ENCODE results near the gene GRIK1. TPM values are rescaled to one million over a fixed set of nuclear protein-coding genes. Genes with fewer than 3 reads are reported as not detected.

The GRIK1 gene
- total RNA-seq, 2 experiments from 2014 or later, result not detected

DNA sequence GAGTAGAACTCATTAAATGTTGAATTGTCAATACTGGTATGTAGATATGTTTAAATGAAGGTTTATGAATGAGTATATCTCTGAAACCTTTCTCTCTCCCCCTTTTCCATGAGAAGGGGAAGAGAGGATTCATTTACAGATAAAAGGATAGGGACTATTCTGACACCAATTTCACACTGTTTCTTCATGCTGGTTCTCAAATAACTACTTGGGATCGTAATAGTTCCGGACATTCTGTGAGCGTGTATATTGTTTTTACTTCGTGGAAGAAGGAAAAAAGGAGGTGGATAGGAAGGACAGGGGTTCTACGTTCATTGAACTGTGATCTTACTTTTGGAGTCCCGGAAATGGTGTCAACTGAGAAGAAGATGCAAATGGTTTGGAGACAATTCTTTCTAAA, 284.2 kb downstream of the GRIK1 start:
- peaks cover 27% of the 10 kb centered on the region for H3K4me1 Mint-ChIP-seq
- CTCF ChIA-PET, result no interaction called here
- peaks cover 9% of the 10 kb centered on the region for H3K36me3 Mint-ChIP-seq (ENCODE audit: low read depth)

GRCh38 chr21:29654855-29655254, 284.9 kb downstream of the GRIK1 start:
- Mint-ChIP-seq H3K9me3 (peaks cover 2% of the 10 kb centered on the region), H3K36me3 (ENCODE audit: low read depth) (peaks cover 5% of the 10 kb centered on the region), H3K4me1 (peaks cover 26% of the 10 kb centered on the region), H3K4me3 (no peak overlapping the region), H3K27me3 (peaks cover 4% of the 10 kb centered on the region), H3K27ac (no peak overlapping the region)
- DNase-seq, result no peak
- CTCF ChIA-PET, result no interaction called here
- POLR2A ChIA-PET, result interaction anchor here (0.6 kb wide), 1 partner anchor 19 kb away, joined by 3 read pairs; no protein-coding TSS in a partner anchor

More for the DNA sequence above, 284.2 kb downstream of the GRIK1 start:
- peak overlapping the region; percentile 29 for H3K27ac Mint-ChIP-seq
- peaks cover 8% of the 10 kb centered on the region for H3K27me3 Mint-ChIP-seq
- H3K4me3 Mint-ChIP-seq, result no peak overlapping the region
- no peak for DNase-seq
- H3K9me3 Mint-ChIP-seq, result peaks cover 6% of the 10 kb centered on the region
- POLR2A ChIA-PET, result no interaction called here

DNA sequence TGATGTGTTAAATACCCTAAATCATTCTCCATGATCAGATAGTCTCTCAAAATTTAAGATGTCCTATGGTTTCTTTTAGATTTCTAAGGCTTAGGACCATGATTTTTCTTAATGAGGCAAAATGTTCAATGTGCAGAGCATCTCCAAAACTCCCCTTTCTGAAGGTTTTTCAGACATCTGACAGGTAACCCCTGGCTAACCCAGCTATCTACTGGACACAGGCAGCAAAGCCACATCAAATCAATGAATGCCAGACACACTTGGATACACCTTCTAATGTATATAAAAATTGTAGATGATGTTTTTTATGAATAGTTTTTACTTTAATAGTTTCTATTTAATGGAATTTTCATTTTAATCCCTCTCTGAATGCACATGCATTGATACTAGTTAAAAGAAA, 285.6 kb downstream of the GRIK1 start:
- Mint-ChIP-seq H3K4me3 (no peak overlapping the region), H3K4me1 (peaks cover 26% of the 10 kb centered on the region), H3K36me3 (ENCODE audit: low read depth) (peaks cover 5% of the 10 kb centered on the region), H3K27me3 (peaks cover 3% of the 10 kb centered on the region), H3K27ac (no peak overlapping the region), H3K9me3 (peaks cover 2% of the 10 kb centered on the region)
- ChIA-PET POLR2A (interaction anchor here (0.6 kb wide), 1 partner anchor 20 kb away, joined by 3 read pairs; no protein-coding TSS in a partner anchor), CTCF (no interaction called here)
- DNase-seq, result no peak

GRCh38 chr21:29650523-29651022, 289.2 kb downstream of the GRIK1 start:
- H3K27me3 Mint-ChIP-seq, result peaks cover 3% of the 10 kb centered on the region
- H3K4me1 Mint-ChIP-seq, result peaks cover 6% of the 10 kb centered on the region
- DNase-seq, result no peak
- POLR2A ChIA-PET, result no interaction called here
- peaks cover 5% of the 10 kb centered on the region for H3K36me3 Mint-ChIP-seq (ENCODE audit: low read depth)
- H3K9me3 Mint-ChIP-seq, result peaks cover 2% of the 10 kb centered on the region
- CTCF ChIA-PET, result no interaction called here
- no peak overlapping the region for H3K27ac Mint-ChIP-seq
- no peak overlapping the region for H3K4me3 Mint-ChIP-seq

GRCh38 chr21:29649406-29649814, 290.4 kb downstream of the GRIK1 start:
- CTCF ChIA-PET, result no interaction called here
- Mint-ChIP-seq H3K27me3 (no peaks in the 10 kb centered on the region), H3K4me3 (no peak overlapping the region)

DNA sequence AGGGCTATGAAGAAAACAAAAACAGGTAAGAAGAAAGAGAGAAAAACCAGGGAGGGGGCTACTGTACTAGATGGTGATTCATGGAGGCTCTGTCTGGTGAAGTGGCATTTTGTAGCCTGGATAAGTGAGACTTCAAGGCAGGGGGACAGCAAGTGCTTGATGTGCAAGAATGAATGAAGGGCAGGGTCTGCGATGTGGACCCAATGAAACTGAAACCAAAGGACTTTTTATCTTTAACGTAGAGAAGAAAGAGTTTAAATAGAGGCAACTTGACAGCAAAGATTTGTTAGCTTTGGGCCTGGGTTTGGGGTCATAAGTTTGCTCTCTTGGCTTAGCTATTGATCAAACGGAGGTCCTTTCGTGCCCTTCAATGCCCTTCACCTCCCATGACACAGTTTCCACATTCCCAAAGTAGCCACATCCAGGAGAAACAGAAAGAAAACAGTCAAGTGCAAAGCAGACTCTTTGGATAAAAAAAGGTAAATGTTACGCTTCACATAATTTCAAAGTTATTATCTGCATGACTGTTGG, 291.0 kb downstream of the GRIK1 start:
- no peak overlapping the region for H3K4me3 Mint-ChIP-seq
- ChIA-PET CTCF (no interaction called here), POLR2A (no interaction called here)
- DNase-seq, result no peak
- peaks cover 1% of the 10 kb centered on the region for H3K4me1 Mint-ChIP-seq
- H3K27ac Mint-ChIP-seq, result no peak overlapping the region
- H3K36me3 Mint-ChIP-seq (ENCODE audit: low read depth), result no peaks in the 10 kb centered on the region
- H3K27me3 Mint-ChIP-seq, result no peaks in the 10 kb centered on the region
- no peaks in the 10 kb centered on the region for H3K9me3 Mint-ChIP-seq

More at GRCh38 chr21:29649406-29649814, 290.4 kb downstream of the GRIK1 start:
- H3K4me1 Mint-ChIP-seq, result peaks cover 1% of the 10 kb centered on the region
- DNase-seq, result no peak
- H3K9me3 Mint-ChIP-seq, result no peaks in the 10 kb centered on the region
- POLR2A ChIA-PET, result no interaction called here
- no peaks in the 10 kb centered on the region for H3K36me3 Mint-ChIP-seq (ENCODE audit: low read depth)
- H3K27ac Mint-ChIP-seq, result no peak overlapping the region

GRCh38 chr21:29647353-29647781, 292.4 kb downstream of the GRIK1 start:
- Mint-ChIP-seq H3K27ac (no peak overlapping the region), H3K4me3 (no peak overlapping the region)
- POLR2A ChIA-PET, result no interaction called here

GRCh38 chr21:29645666-29646553, 293.9 kb downstream of the GRIK1 start:
- no peak for DNase-seq
- Mint-ChIP-seq H3K9me3 (no peaks in the 10 kb centered on the region), H3K4me3 (no peak overlapping the region), H3K27ac (no peak overlapping the region), H3K36me3 (ENCODE audit: low read depth) (no peaks in the 10 kb centered on the region), H3K4me1 (peaks cover 1% of the 10 kb centered on the region), H3K27me3 (no peaks in the 10 kb centered on the region)
- CTCF ChIA-PET, result interaction anchor here (0.7 kb wide), 1 partner anchor 472 kb away, joined by 4 read pairs; no protein-coding TSS in a partner anchor
- POLR2A ChIA-PET, result no interaction called here

More at GRCh38 chr21:29647353-29647781, 292.4 kb downstream of the GRIK1 start:
- no peaks in the 10 kb centered on the region for H3K36me3 Mint-ChIP-seq (ENCODE audit: low read depth)
- CTCF ChIA-PET, result no interaction called here
- no peaks in the 10 kb centered on the region for H3K27me3 Mint-ChIP-seq
- peaks cover 1% of the 10 kb centered on the region for H3K4me1 Mint-ChIP-seq
- no peak for DNase-seq
- no peaks in the 10 kb centered on the region for H3K9me3 Mint-ChIP-seq

DNA sequence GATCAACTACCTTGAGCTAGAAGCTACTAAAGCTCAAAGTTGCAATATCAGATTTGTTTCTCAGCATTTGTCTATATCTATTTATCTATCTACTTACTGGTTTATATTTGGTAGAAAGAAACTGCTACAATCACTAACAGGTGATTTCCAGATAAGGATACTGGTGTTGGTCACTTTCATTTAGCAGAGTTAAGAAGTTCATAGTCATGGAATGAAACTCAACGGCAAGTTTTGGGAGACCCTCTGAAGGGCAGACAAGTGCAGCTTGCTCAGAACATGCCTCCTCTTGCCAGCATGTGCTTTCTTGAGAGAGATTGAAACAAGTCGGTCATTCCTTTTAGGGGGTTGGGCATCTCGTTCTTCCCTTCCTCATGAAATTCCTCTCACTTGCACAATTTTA, 296.5 kb downstream of the GRIK1 start:
- Mint-ChIP-seq H3K36me3 (ENCODE audit: low read depth) (no peaks in the 10 kb centered on the region), H3K27ac (no peak overlapping the region), H3K4me1 (peaks cover 2% of the 10 kb centered on the region), H3K9me3 (no peaks in the 10 kb centered on the region), H3K4me3 (no peak overlapping the region), H3K27me3 (no peaks in the 10 kb centered on the region)
- ChIA-PET POLR2A (no interaction called here), CTCF (no interaction called here)
- DNase-seq, result no peak

DNA sequence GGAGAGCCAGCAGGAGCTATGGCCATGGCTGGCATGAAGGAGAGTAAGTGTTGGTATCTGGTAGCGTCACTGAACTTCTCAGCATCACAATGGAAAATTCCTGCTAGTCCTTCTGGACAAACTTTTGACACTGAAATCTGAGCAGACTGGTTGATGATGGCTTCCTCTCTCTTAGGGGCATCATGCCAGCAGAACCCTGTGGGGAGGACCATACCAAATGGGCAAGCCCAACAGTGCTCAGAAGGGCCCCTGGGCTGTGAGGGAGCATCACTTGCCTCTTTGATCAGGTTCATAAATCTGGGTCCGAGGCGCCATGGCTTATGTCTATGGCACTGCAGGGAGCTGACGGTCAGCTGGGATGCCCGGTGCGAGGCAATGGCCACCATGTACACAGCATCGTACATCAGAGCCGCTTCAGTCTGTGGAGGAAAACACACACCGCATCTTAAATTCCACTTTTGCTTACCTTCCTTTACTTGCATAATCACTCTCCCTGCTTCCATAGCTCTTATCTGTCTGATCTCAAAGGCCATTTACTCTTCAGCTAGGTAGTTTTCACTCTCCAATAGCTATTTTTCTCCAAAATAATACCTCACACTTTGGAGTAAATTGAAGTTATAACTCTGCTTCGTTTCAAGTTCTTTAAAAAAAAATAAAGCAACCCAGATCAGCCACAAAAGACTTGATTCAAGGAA, 297.1 kb downstream of the GRIK1 start:
- H3K4me1 Mint-ChIP-seq, result peaks cover 2% of the 10 kb centered on the region
- POLR2A ChIA-PET, result no interaction called here
- H3K27ac Mint-ChIP-seq, result no peak overlapping the region
- no peak for DNase-seq
- CTCF ChIA-PET, result no interaction called here
- H3K36me3 Mint-ChIP-seq (ENCODE audit: low read depth), result no peaks in the 10 kb centered on the region
- no peaks in the 10 kb centered on the region for H3K9me3 Mint-ChIP-seq
- H3K4me3 Mint-ChIP-seq, result no peak overlapping the region
- no peaks in the 10 kb centered on the region for H3K27me3 Mint-ChIP-seq

GRCh38 chr21:29641635-29642550, 297.9 kb downstream of the GRIK1 start:
- ChIA-PET POLR2A (no interaction called here), CTCF (no interaction called here)
- Mint-ChIP-seq H3K4me3 (no peak overlapping the region), H3K27me3 (no peaks in the 10 kb centered on the region), H3K9me3 (no peaks in the 10 kb centered on the region), H3K27ac (no peak overlapping the region), H3K4me1 (peaks cover 2% of the 10 kb centered on the region), H3K36me3 (ENCODE audit: low read depth) (no peaks in the 10 kb centered on the region)
- no peak for DNase-seq

DNA sequence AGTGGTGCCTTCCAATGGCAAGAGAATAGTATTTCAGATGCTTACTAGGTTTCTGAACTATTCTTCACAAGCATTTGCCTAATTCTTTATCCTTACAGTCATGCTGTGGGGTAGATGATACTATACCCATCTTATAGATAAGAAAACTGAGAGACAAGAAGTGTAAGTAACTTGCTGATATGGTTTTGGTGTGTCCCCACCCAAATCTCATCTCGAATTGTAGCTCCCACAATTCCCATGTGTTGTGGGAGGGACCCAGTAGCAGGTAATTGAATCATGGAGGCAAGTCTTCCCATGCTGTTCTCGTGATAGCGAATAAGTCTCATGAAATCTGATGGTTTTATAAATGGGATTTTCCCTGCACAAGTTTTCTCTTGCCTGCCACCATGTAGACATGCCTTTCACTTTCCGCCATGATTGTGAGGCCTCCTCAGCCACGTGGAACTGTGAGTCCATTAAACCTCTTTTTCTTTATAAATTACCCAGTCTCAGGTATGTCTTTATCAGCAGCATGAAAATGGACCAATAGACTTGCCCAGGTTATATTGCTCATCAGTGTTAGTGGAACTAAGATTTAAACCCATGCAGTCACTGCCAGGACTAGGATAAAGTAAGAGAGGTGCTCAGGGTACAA, 298.7 kb downstream of the GRIK1 start:
- ChIA-PET POLR2A (no interaction called here), CTCF (no interaction called here)
- DNase-seq, result no peak
- Mint-ChIP-seq H3K4me3 (no peak overlapping the region), H3K27me3 (no peaks in the 10 kb centered on the region), H3K9me3 (no peaks in the 10 kb centered on the region), H3K27ac (no peak overlapping the region), H3K36me3 (ENCODE audit: low read depth) (no peaks in the 10 kb centered on the region), H3K4me1 (peaks cover 2% of the 10 kb centered on the region)

All from activated CD4-positive, alpha-beta memory T cell treated with anti-CD3 and anti-CD28 coated beads, Interleukin-2, amount 10 ng/mL, durations not matched to agents 7 days and 5 days (primary cell).